ENCODE data around the gene PNN. TPM values are rescaled to one million over a fixed set of nuclear protein-coding genes. Genes with fewer than 3 reads are reported as not detected.

The PNN gene
- total and polyA plus RNA-seq, 10 of the 15 experiments (the other 5 are each of a cell fraction or from before 2014, with no cell fraction given), result 44.2 to 166 (median 91.0) TPM

- Histone ChIP-seq H3K4me3 (no peak overlapping the region), H3K4me2 (ENCODE audit: control insufficient read depth, insufficient read depth) (no peak overlapping the region), H3K27ac (ENCODE audit: control insufficient read depth, insufficient read depth) (no peak overlapping the region), H4K20me1 (ENCODE audit: control insufficient read depth, insufficient read depth) (no peaks in the 10 kb centered on the region), H3K9ac (ENCODE audit: control insufficient read depth, insufficient read depth, low read length) (no peak overlapping the region), H3K4me1 (ENCODE audit: control insufficient read depth, insufficient read depth, low read length) (no peaks in the 10 kb centered on the region), H3K27me3 (replicated peaks in 1 of 2; ENCODE audit: control insufficient read depth in 2 of 2, insufficient read depth in 2 of 2, low read length in 1 of 2) (no peaks in the 10 kb centered on the region), H3K36me3 (ENCODE audit: control insufficient read depth in 2 of 2, insufficient read depth in 2 of 2, low read length in 1 of 2) (peaks cover 4 to 12% of the 10 kb centered on the region in 2 experiments), H2AFZ (ENCODE audit: control insufficient read depth, low read depth, low read length) (no peak overlapping the region), H3K9me3 (replicated peaks; ENCODE audit: control insufficient read depth, insufficient read depth, low read length) (no peaks in the 10 kb centered on the region), H3K79me2 (ENCODE audit: control insufficient read depth, insufficient read depth, low read length) (no peaks in the 10 kb centered on the region; the same call in 1 of the 2 replicates)
- in situ Hi-C loops (cut with MboI), result no loop called here
- BruUV-seq (replicated peaks), result no TSS peak
- DNase-seq (ENCODE audit: low read depth, low spot score), result no peak
- ATAC-seq, result no peak
- no peak for FAIRE-seq
- ChIA-PET CTCF (interaction anchor here (1.8 kb wide), 1 partner anchor 41 kb away, joined by 4 read pairs; no protein-coding TSS in a partner anchor), POLR2A (interaction anchor here (1.2 kb wide), 1 partner anchor 10 kb away, joined by 3 read pairs; no protein-coding TSS in a partner anchor), RAD21 (ENCODE audit: unreplicated experiment) (interaction anchor here (0.8 kb wide), 1 partner anchor 16 kb away, joined by 3 read pairs; no protein-coding TSS in a partner anchor), SMC1A (ENCODE audit: uncharacterized antibody, unreplicated experiment) (interaction anchor here (0.9 to 1.1 kb wide), 2 partner anchors 11 to 13 kb away, joined by 3 to 4 read pairs; partner anchors contain the start of gene TRAPPC6B)
- intact Hi-C loops (cut with micrococcal nuclease; ENCODE audit: unreplicated experiment), result no loop called here
- WGBS (ENCODE audit: insufficient coverage, insufficient replicate concordance, low lambda C conversion rate, missing lambda C conversion rate), result 90% methylated on average over 6 of the region's 6 CpGs
- no peak for TF ChIP-seq SREBF2 (IDR thresholded peaks at IDR 0.05; ENCODE audit: low read length)
- no peak for TF ChIP-seq SKIL (IDR thresholded peaks at IDR 0.05; ENCODE audit: low read depth, poor library complexity, severe bottlenecking)
- TF ChIP-seq CUX1 (IDR thresholded peaks at IDR 0.05; ENCODE audit: insufficient replicate concordance, low read depth, low read length), result no peak
- no peak for TF ChIP-seq SMC3 (IDR thresholded peaks at IDR 0.05; ENCODE audit: borderline replicate concordance, low read length)
- TF ChIP-seq CBX5 (IDR thresholded peaks at IDR 0.05; ENCODE audit: low read depth), result no peak
- TF ChIP-seq RBBP5 (conservative IDR thresholded peaks at IDR 0.05), result no peak
- no peak for TF ChIP-seq EZH2 (IDR thresholded peaks at IDR 0.05; ENCODE audit: borderline replicate concordance, control insufficient read depth, low read depth, low read length)
- TF ChIP-seq CHD2 (IDR thresholded peaks at IDR 0.05; ENCODE audit: borderline replicate concordance, low read depth, low read length), result no peak
- TF ChIP-seq ATF3 (IDR thresholded peaks at IDR 0.05; ENCODE audit: borderline replicate concordance, extremely low read depth, low read depth, low read length), result no peak
- no peak for TF ChIP-seq HSF1 (IDR thresholded peaks at IDR 0.05; ENCODE audit: low read depth, low read length)
Observed at GRCh38 chr14:39157491-39157890, 17.6 kb upstream of the PNN start.

Data from GM12878 (cell line).